GM21737 (cell line): ENCODE data around the gene CSTB.

Experiments used
- ATAC-seq: cut with Tn5 transposase; IDR thresholded peaks from one replicate; pipeline ENCODE4 v1.9.1; 2021; ENCODE audit warnings: mild to moderate bottlenecking, moderate library complexity; ENCODE audit not compliant: unreplicated experiment

Gene CSTB

DNA sequence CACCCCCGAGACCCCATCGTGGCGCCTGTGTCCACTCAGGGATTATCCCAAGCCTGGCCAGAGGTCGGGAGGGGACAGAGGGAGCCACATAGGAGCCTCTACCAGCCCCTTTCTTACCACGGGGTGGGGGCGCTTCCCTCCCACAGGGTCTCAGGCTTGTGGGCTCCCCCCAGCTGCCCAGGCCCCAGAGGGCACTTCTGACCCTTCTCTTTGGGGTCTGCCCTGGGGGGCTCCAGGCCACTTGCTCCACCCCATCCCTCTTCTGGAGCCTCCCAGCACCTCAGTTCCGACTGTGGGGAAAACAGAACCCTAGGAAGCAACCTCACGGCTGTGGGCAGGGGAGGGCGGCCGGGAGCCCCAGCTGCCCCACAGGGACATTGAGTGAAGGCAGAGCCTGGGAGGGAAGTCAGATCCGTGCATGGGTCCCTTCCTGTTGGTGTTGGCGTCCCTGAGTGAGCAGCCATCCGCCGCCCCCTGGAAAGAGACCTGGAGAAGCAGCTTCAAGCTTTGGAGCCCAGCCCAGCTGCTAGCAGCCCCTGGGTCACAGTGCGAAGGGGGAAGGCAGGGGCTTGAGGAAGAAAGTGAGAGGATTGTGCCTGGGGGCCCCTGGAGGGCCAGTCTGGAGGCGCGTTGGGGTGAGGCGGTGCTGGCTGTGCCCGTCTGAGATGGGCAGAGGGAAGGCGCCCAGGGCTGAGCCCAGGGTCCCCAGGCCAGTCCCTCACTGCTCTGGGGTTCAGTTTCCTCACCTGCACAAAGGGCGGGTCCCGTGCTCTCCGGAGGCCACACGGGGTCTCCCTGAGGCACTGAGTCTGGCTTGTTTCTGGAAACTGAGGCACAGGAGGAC is 35.4 kb upstream of the CSTB start:
- no peak for ATAC-seq

GRCh38 chr21:43810505-43811261 is 34.6 kb upstream of the CSTB start:
- ATAC-seq: peak; percentile 52

- ATAC-seq: no peak
These were observed 33.9 kb upstream of the CSTB start for GRCh38 chr21:43809853-43810504.

- no peak for ATAC-seq
These were observed 33.3 kb upstream of the CSTB start for GRCh38 chr21:43809346-43809799.

DNA sequence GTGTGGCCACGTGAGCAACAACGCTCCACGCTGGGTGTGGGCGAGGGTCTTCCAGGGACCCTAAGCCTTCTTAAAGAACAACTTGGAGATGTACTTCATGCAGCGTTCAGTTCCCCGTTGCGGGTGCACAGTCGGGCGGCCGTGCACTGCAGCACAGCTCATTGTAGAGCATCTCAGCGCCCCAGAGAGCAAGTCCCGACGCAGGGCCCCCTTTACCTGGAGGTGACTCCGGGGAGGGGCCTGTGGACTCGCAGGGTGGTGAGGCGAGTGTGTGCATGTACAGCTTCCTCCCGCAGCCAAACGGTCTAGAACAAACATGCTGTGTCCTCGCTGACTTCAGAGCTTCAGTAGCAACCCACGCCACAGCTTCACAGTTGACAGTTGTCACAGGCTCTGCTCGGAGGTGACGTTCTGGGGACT is 32.7 kb upstream of the CSTB start:
- ATAC-seq: no peak

DNA sequence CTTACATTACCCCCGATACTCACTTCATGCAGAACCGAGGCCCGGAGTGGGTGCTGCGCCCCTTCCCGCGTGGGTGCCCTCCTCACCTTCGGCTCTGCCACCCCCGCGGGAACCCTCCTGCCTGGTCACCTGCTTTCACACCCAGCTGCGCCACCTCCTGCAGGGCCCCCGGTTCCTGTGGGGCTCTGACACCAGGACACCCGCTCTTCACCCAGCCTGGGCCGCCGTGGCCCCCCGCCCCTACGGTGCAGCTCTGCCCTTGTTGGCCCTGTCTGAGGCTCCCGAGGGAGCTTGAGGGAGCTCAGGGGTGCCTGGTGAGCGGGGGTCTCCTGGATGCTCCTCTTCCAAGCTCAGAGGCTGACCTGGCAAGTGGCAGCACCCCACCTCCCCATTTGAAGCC is 32.3 kb upstream of the CSTB start:
- ATAC-seq: no peak

GRCh38 chr21:43806017-43806710 is 30.1 kb upstream of the CSTB start:
- ATAC-seq: no peak

- ATAC-seq: peak; percentile 63
These were observed 29.2 kb upstream of the CSTB start for GRCh38 chr21:43805275-43805800.

GRCh38 chr21:43803558-43804300 is 27.6 kb upstream of the CSTB start:
- ATAC-seq: no peak

- no peak for ATAC-seq
These were observed 26.7 kb upstream of the CSTB start for GRCh38 chr21:43802713-43803313.

GRCh38 chr21:43801006-43801783 is 25.1 kb upstream of the CSTB start:
- no peak for ATAC-seq

- ATAC-seq: no peak
These were observed 24.5 kb upstream of the CSTB start for GRCh38 chr21:43800566-43800965.

- no peak for ATAC-seq
These were observed 24.0 kb upstream of the CSTB start for GRCh38 chr21:43800124-43800523.

DNA sequence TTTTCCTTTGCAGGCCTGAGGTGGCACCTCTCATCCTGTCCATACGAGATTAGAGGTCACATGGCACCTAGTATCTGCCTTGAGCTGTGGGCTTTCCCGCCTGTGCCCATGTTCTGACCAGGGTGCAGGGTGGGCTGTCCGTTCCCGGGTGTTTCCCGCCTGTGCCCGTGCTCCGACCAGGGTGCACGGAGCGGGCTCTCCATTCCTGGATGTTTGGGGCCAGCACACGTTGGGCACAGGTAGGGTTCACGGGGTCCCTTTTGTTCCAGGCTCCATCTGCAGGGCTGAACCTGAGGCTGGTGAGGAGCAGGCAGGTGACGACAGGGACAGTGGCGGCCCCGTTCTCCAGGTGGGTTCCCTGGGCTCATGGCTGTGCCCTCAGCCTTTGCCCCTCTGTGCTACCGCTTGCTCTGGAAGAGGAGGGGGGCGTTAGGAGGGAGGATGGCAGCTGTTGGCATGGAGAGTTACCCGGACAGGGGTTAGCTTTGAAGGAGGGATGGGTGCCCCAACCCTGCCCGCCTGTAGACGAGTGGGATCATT is 23.3 kb upstream of the CSTB start:
- ATAC-seq: no peak

GRCh38 chr21:43797925-43798715 is 22.0 kb upstream of the CSTB start:
- no peak for ATAC-seq

DNA sequence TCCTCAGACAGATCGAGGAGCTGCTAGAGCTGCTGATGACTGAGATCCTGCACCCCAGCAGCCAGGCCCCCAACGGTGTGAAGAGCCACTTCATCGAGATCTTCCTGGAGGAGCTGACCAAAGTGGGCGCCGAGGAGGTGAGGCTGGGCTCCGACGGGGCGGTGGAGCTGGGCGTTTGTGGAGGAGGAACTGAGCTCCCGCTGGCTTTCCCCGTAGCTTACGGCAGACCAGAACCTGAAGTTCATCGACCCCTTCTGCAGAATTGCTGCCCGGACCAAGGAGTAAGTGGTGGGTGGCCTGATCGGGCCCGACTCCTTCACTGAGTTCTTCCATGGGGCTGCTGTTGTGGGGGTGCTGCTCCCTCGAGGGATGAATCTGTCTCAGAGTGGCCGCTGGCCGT is 21.3 kb upstream of the CSTB start:
- no peak for ATAC-seq

GRCh38 chr21:43794857-43795256 is 18.7 kb upstream of the CSTB start:
- no peak for ATAC-seq

GRCh38 chr21:43794311-43794710 is 18.2 kb upstream of the CSTB start:
- no peak for ATAC-seq
